Sciatic nerve (tissue), 2 donors: Measurements from ENCODE around the gene OR52E1. TPM values are rescaled to one million over a fixed set of nuclear protein-coding genes. Genes with fewer than 3 reads are reported as not detected.
"Not testable (repeated sequence)": the region's sequence is repeated elsewhere in the genome, so short reads cannot be mapped to it uniquely, and the experiment has no call there.

Experiments used
- ATAC-seq: fragments of 200-7000 bp; cut with Tn5 transposase; one replicate; pipeline ENCODE4 v1.9.1; 2020; ENCODE audit warnings: mild to moderate bottlenecking, moderate library complexity
- DNase-seq: peaks from one replicate; pipeline ENCODE4 v3.0.0-alpha.2; 2020; ENCODE audit warnings: low spot score
- intact Hi-C: fragments of 100-400 bp; cut with DNase I; formaldehyde crosslinking; loops from one replicate; pipeline ENCODE4 v1.14.2; 2022
- total RNA-seq: library from RNA; stranded (reverse); fragmentation: NEBNext Ultra II Directional; extraction: Animal tissue kit (Norgen Biotek cat#: 25700); gene quantifications from one replicate; pipeline ENCODE4 v1.2.1, GENCODE V29; 2021
- donor health status: DM: no; HTN: no; CAD: no.
- donor health status: DM: no; HTN: no; CAD: no.

Gene OR52E1
- total RNA-seq = not detected

DNA sequence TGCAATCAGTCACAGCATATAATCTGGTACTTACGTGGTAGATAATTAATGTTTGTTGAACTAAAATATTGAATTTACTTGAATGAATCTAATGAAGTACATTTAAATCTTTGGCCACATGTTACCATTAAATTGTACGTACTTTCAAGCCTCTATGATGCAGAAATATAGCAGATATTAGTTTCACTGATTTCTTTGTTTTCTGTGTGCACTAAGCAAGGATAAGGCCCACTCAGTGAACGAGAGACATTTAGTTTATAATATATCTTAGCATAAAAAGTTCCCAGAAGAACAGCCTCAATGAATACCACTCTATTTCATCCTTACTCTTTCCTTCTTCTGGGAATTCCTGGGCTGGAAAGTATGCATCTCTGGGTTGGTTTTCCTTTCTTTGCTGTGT lies at the start of gene OR52E1:
Gene OR52E1 (plus strand): TSS at position 301 of the 400 bp plus-strand sequence.
- ATAC-seq (no peak), DNase-seq (no peak)
- intact Hi-C loops = loop anchor here (5.0 kb wide), 1 partner anchor 1278 kb away; no protein-coding TSS in a partner anchor

DNA sequence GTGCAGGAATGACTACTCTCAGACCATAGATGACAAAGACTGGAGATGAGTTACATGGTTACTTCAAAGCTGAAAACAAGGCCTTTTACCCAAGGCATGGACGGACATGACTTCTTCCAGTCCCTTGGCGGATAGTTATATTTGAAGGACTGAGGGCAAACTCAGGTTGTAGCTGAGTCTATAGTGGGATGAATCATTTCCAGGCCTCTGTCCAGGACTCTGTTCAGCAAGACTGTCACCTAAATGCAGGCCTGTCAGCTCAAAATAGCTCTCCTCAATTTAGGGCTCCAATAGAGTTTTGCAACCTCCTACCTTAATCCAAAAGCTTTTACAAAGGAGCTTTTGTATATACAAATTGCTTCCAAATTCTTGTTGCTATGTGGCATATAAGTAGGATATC lies 47.4 kb upstream of the OR52E1 start:
- ATAC-seq = no peak
- intact Hi-C loops = no loop called here
- no peak for DNase-seq

GRCh38 chr11:5036669-5037068 lies 32.7 kb upstream of the OR52E1 start:
- intact Hi-C loops = no loop called here
- ATAC-seq (no peak), DNase-seq (no peak)

DNA sequence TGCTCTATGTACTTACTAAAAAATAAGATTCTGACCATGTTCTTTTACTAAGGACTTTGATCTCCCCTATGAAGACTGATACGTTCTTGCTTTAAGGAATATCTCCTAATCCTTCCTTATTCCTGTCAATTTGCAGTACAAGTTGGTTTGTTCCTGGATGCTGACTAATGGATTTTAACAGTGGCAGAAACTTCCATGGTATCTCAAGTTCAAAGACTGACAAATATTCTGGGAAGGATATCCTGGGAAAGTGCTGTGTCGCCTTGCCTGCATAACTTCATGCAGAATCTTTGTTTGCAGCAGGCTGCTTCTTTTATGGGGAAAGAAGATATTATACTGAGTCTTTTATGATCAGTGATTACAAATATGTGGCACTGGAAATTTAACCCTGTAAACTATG lies 31.4 kb upstream of the OR52E1 start:
- no peak for DNase-seq
- ATAC-seq = no peak
- intact Hi-C loops = no loop called here

DNA sequence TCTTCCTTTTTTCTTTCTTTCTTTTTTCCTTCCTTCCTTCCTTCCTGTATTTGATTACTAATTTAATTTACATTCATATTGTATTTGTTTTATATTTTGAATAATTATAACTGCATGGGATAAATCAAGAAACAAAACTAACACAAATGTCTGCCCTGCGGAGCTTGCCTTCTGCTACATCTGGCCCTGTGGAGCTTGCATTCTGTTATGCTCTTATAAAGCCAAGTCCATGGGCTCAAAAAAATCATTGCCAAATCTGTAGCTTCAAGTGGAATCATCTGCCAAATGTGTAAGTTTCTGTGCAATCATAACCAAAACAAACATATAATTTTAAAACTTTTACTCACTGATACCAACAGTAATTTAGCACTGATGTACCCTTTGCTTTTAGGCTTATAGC lies 31.0 kb upstream of the OR52E1 start:
- DNase-seq (no peak), ATAC-seq (no peak)
- intact Hi-C loops = no loop called here

DNA sequence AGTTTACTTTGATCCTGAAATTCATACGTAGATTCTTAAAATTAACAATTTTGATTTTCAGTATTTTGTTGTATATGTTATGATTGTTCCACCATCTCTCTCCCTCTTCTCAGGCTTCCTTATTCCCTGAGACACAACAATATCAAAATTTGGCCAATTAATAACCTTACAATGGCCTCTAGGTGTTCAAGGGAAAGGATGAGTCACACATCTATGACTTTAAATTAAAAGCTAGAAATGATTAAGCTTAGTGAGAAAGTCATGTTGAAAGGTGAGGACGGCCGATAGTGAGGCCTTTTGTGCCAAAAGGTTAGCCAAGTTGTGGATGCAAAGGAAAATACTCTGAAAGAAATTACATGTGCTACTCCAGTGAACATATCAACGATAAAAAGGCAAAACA lies 28.5 kb upstream of the OR52E1 start:
- ATAC-seq (no peak), DNase-seq (no peak)
- intact Hi-C loops = no loop called here

DNA sequence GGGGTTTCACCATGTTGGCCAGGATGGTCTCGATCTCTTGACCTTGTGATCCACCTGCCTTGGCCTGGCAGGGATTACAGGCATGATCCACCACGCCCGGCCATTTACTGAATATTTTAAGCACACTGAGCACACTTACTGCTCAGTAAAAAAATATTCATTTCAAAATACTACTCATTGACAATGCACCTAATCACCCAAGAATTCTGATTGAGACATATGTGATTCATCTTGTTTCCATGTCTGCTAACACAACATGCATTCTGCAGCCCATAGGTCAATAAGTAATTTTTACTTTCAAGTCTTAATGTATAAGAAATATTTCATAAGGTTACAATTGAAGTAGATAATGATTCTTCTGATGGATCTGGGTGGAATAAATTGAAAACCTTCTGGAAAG lies 27.3 kb upstream of the OR52E1 start:
- intact Hi-C loops = no loop called here
- DNase-seq (no peak), ATAC-seq (no peak)

DNA sequence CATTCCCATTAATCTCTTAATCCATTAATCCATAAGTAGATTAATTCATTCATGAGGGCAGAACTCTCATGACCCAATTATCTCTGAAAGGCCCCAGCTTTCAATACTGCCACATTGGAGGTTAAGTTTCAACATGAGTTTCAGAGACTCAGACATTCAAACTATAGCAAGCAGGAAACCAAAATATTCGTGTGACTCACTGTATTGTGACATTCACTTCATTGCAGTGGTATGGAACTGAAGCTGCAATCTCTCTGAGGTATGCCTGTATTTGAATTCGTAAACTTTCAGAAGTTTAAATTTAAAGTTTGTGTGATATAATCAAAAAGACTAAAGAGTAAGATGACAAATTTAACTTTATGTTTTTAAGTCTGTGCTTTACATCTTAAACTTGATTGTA lies 26.0 kb upstream of the OR52E1 start:
- ATAC-seq = no peak
- intact Hi-C loops = no loop called here

GRCh38 chr11:5046226-5046625 lies 23.1 kb upstream of the OR52E1 start, which contains the start of gene OR52J3:
TSS of gene OR52J3 (plus strand) at chr11:5046526. CDS start at chr11:5046526, 0 bp downstream.
- ATAC-seq = no peak

More for the DNA sequence above, 26.0 kb upstream of the OR52E1 start:
- DNase-seq = no peak

GRCh38 chr11:5046754-5047330 lies 22.5 kb upstream of the OR52E1 start:
- ATAC-seq = no peak
- intact Hi-C loops = no loop called here
- DNase-seq = no peak

More at GRCh38 chr11:5046226-5046625, 23.1 kb upstream of the OR52E1 start, which contains the start of gene OR52J3:
- DNase-seq = no peak
- intact Hi-C loops = no loop called here

DNA sequence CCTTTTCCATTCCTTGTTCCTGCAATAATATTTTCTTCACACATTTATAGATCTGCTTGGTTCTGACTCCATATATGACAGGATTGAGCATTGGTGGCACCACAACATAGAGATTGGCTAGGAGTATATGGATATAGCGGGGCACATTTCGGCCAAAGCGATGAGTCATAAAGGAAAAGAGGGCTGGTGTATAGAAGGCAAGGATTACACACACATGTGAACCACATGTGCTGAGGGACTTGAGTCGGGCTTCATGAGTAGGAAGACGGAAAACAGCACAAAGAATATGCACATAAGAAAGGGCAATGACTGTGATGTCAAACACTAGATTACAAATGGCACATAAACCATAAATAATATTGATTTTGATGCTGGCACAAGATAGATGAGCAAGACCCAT lies 10.7 kb upstream of the OR52E1 start:
- DNase-seq, intact Hi-C loops, ATAC-seq: not testable (repeated sequence)

DNA sequence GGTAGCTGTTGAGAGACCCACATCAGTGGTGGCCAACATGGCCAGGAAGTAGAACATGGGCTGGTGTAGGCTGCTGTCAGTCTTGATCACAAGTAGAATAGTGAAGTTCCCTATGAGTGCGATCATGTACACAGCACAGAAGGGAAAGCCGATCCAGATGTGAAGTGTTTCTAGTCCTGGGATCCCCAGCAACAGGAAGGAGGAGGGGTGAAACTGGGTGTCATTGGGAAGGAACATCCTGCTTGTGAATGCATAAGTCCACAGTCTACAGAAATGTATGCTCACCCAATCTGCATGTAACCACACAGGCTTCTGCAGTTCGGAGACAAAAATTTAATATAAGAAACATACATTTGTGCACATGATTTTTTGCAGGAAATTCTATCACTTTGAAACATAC lies 10.0 kb upstream of the OR52E1 start, which contains the start of gene OR52E2:
Gene OR52E2 (minus strand): TSS at position 237 of the 400 bp plus-strand sequence. CDS start 0 bp downstream, at position 237.
- intact Hi-C loops = no loop called here
- DNase-seq (no peak), ATAC-seq (no peak)

- intact Hi-C loops = loop anchor here (5.0 kb wide), 1 partner anchor 1282 kb away; no protein-coding TSS in a partner anchor
- no peak for DNase-seq
- ATAC-seq = no peak
Observed at GRCh38 chr11:5065027-5065426, 4.3 kb upstream of the OR52E1 start.

- no peak for ATAC-seq
- DNase-seq = no peak
- intact Hi-C loops = no loop called here
Observed at GRCh38 chr11:5071799-5072198, 2.4 kb downstream of the OR52E1 start.

- DNase-seq (no peak), ATAC-seq (no peak)
- intact Hi-C loops = no loop called here
Observed at GRCh38 chr11:5081405-5081804, 12.0 kb downstream of the OR52E1 start.

- intact Hi-C loops = no loop called here
- ATAC-seq (no peak), DNase-seq (no peak)
Observed at GRCh38 chr11:5083602-5084001, 14.2 kb downstream of the OR52E1 start.

GRCh38 chr11:5088556-5088955 lies 19.2 kb downstream of the OR52E1 start:
- intact Hi-C loops = no loop called here
- DNase-seq (no peak), ATAC-seq (no peak)

- ATAC-seq = no peak
- intact Hi-C loops = no loop called here
Observed at GRCh38 chr11:5090668-5091067, 21.3 kb downstream of the OR52E1 start.

DNA sequence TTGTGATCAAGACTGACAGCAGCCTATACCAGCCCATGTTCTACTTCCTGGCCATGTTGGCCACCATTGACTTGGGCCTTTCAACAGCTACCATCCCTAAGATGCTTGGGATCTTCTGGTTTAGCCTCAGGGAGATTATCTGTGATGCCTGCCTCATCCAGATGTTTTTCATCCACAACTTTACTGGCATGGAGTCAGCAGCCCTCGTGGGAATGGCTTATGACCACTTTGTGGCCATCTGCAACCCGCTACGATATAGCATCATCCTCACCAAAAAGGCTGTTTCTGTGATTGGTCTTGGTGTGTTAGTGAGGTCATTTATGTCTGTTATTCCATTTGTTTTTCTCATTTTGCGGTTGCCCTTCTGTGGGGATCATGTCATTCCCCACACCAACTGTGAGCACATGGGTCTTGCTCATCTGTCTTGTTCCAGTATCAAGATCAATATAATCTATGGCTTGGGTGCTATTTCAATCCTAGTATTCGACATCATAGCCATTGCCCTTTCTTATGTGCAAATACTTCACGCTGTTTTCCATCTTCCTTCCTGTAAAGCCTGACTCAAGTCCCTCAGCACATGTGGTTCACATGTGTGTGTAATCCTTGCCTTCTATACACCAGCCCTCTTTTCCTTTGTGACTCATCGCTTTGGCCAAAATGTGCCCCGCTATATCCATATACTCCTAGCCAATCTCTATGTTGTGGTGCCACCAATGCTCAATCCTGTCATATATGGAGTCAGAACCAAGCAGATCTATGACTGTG lies 23.6 kb downstream of the OR52E1 start:
- intact Hi-C loops = no loop called here
- no peak for ATAC-seq
- no peak for DNase-seq

More at GRCh38 chr11:5090668-5091067, 21.3 kb downstream of the OR52E1 start:
- DNase-seq = no peak

GRCh38 chr11:5096011-5096410 lies 26.6 kb downstream of the OR52E1 start:
- DNase-seq (no peak), ATAC-seq (no peak)
- intact Hi-C loops = no loop called here
